GM12891 (cell line): ENCODE results near the gene BMPR2.
"Not testable (repeated sequence)": the region's sequence is repeated elsewhere in the genome, so short reads cannot be mapped to it uniquely, and the experiment has no call there.

Source experiments
- DNase-seq: peaks from one replicate; pipeline ENCODE4 v3.0.0; 2011; ENCODE audit warnings: low spot score; ENCODE audit not compliant: insufficient read length
- FAIRE-seq: peaks from 2 replicates; lab custom pipeline; 2011; peaks lifted over from hg19 to GRCh38; lab: Jason Lieb, UNC
- PAX5 ChIP-seq: IDR thresholded peaks from 2 replicates; pipeline ENCODE4 v1.6.1; 2011; ENCODE audit warnings: low read length, moderate library complexity, mild to moderate bottlenecking; ENCODE audit not compliant: insufficient read depth, severe bottlenecking
- POLR2A ChIP-seq: IDR thresholded peaks from 2 replicates; pipeline ENCODE4 v1.6.1; 2011; ENCODE audit warnings: low read depth, low read length, control low read depth
- POLR2AphosphoS5 ChIP-seq: IDR thresholded peaks from 2 replicates; pipeline ENCODE4 v1.6.1; 2011; ENCODE audit warnings: low read depth, low read length, control low read depth
- POU2F2 ChIP-seq: IDR thresholded peaks from 2 replicates; pipeline ENCODE4 v1.6.1; 2011; ENCODE audit warnings: low read depth, mild to moderate bottlenecking, control low read depth, low read length, moderate library complexity
- SPI1 ChIP-seq: IDR thresholded peaks from 2 replicates; pipeline ENCODE4 v1.6.1; 2011; ENCODE audit warnings: low read depth, low read length, control low read depth
- TAF1 ChIP-seq: IDR thresholded peaks from 2 replicates; pipeline ENCODE4 v1.6.1; 2011; ENCODE audit warnings: low read depth, low read length, control low read depth

The BMPR2 gene

GRCh38 chr2:202510911-202511310 is 134.8 kb downstream of the BMPR2 start:
- TF ChIP-seq PAX5 (no peak), TAF1 (no peak), POLR2AphosphoS5 (no peak)
- FAIRE-seq (peak; percentile 31), DNase-seq (no peak)

- no peak for DNase-seq
- FAIRE-seq = no peak
- TF ChIP-seq POLR2AphosphoS5 (no peak), POLR2A (no peak), SPI1 (no peak), TAF1 (no peak)
Measured at GRCh38 chr2:202512176-202512575, 136.0 kb downstream of the BMPR2 start.

GRCh38 chr2:202514732-202515131 is 138.6 kb downstream of the BMPR2 start:
- FAIRE-seq = no peak
- TF ChIP-seq POU2F2 (no peak), POLR2A (no peak), PAX5 (no peak), SPI1 (no peak), TAF1 (no peak), POLR2AphosphoS5 (no peak)
- DNase-seq = no peak

GRCh38 chr2:202519453-202519852 is 143.3 kb downstream of the BMPR2 start:
- TF ChIP-seq POU2F2 (no peak), PAX5 (no peak), POLR2A (no peak), POLR2AphosphoS5 (no peak), SPI1 (no peak), TAF1 (no peak)
- DNase-seq (no peak), FAIRE-seq (no peak)

- peak; percentile 13 for FAIRE-seq
- TF ChIP-seq TAF1 (no peak), POLR2AphosphoS5 (no peak), POU2F2 (no peak), SPI1 (no peak), POLR2A (no peak), PAX5 (no peak)
- DNase-seq = no peak
Measured at GRCh38 chr2:202521470-202521869, 145.3 kb downstream of the BMPR2 start.

- peak; percentile 53; the same call in 1 of the 2 replicates for TF ChIP-seq SPI1
- TF ChIP-seq TAF1 = no peak
- no peak for FAIRE-seq
- DNase-seq = no peak
Measured at GRCh38 chr2:202529389-202529788, 153.3 kb downstream of the BMPR2 start.

- DNase-seq (no peak), FAIRE-seq (no peak)
- TF ChIP-seq PAX5 (no peak), POLR2A (no peak), SPI1 (no peak), POU2F2 (no peak), TAF1 (no peak)
Measured at GRCh38 chr2:202530038-202530437, 153.9 kb downstream of the BMPR2 start.

- DNase-seq, FAIRE-seq: not testable (repeated sequence)
Measured at GRCh38 chr2:202535290-202535689, 159.2 kb downstream of the BMPR2 start.

- no peak for TF ChIP-seq POLR2A
- no peak for DNase-seq
- no peak for FAIRE-seq
Measured at GRCh38 chr2:202541137-202541536, 165.0 kb downstream of the BMPR2 start.

GRCh38 chr2:202542142-202542541 is 166.0 kb downstream of the BMPR2 start:
- DNase-seq (no peak), FAIRE-seq (no peak)
- TF ChIP-seq POU2F2 (no peak), PAX5 (no peak), POLR2AphosphoS5 (no peak), POLR2A (no peak)

- FAIRE-seq (peak; percentile 47), DNase-seq (no peak)
- TF ChIP-seq PAX5 (no peak), SPI1 (no peak), POLR2A (no peak), POU2F2 (no peak), POLR2AphosphoS5 (no peak), TAF1 (no peak)
Measured at GRCh38 chr2:202545523-202545922, 169.4 kb downstream of the BMPR2 start.
